Endothelial cell of umbilical vein (primary cell): ENCODE measurements around the gene PTK6. TPM values are rescaled to one million over a fixed set of nuclear protein-coding genes. Genes with fewer than 3 reads are reported as not detected.

Experiments
- BruUV-seq: library from RNA; stranded (reverse); fragments of 400-500 nt; replicated peaks from 2 replicates; lab custom pipeline; 2021; lab: Mats Ljungman, UMichigan
- CTCF ChIA-PET: fragments of 300-600, 350-600 bp; sonication (Branson Sonifier 250); formaldehyde crosslinking; loops from one replicate; lab custom pipeline; 2021; ENCODE audit warnings: antibody characterized with exemption, inconsistent platforms; lab: Charles Lee
- POLR2A ChIA-PET: fragments of 300-600, 350-600 bp; sonication (Branson Sonifier 250); formaldehyde crosslinking; loops from one replicate; lab custom pipeline; 2021; ENCODE audit warnings: antibody characterized with exemption, inconsistent platforms; lab: Charles Lee
- DNase-seq: peaks from one replicate; pipeline ENCODE4 v3.0.0-alpha.2; 2011; ENCODE audit warnings: low read depth, low spot score
- FAIRE-seq: peaks from 2 replicates; lab custom pipeline; 2011; peaks lifted over from hg19 to GRCh38; lab: Jason Lieb, UNC
- H2AFZ ChIP-seq: 2 replicates; pipeline ENCODE4 v1.6.0; 2012; ENCODE audit warnings: low read depth, low read length, control low read depth, inconsistent platforms
- H3K27ac ChIP-seq: 2 replicates; pipeline ENCODE4 v1.5.1; 2011; ENCODE audit warnings: low read depth, mild to moderate bottlenecking, control low read depth, low read length, moderate library complexity; ENCODE audit not compliant: insufficient read depth
- H3K27me3 ChIP-seq, 2 experiments: 2 replicates each; pipeline versions ENCODE4 v1.6.0 to v1.6.1; 2011; ENCODE audit warnings: low read length in 2 of 2, mixed read lengths in 1 of 2; ENCODE audit not compliant: control insufficient read depth in 2 of 2, insufficient read depth in 2 of 2
- H3K36me3 ChIP-seq, 2 experiments: 2 replicates in 1 of 2; 3 replicates in 1 of 2; pipeline ENCODE4 v1.5.1; 2011; ENCODE audit warnings: low read length in 2 of 2, mild to moderate bottlenecking in 1 of 2, moderate library complexity in 1 of 2; ENCODE audit not compliant: control insufficient read depth in 2 of 2, insufficient read depth in 2 of 2; ENCODE audit errors: extremely low read depth in 1 of 2
- H3K4me1 ChIP-seq: 3 replicates; pipeline ENCODE4 v1.5.1; 2011; ENCODE audit warnings: mild to moderate bottlenecking, low read length; ENCODE audit not compliant: control insufficient read depth, insufficient read depth; ENCODE audit errors: extremely low read depth
- H3K4me2 ChIP-seq: 2 replicates; pipeline ENCODE4 v1.6.1; 2011; ENCODE audit warnings: low read length, control low read depth, mixed read lengths; ENCODE audit not compliant: insufficient read depth
- H3K4me3 ChIP-seq, 3 experiments: fragments of 200-600 bp in 1 of 3; sonication (generic), shearing (Covaris generic) in 1 of 3; replicated peaks in 1 of 3; 2 replicates each; pipeline ENCODE4 v1.5.1; 2011 to 2016; ENCODE audit warnings: control low read depth in 3 of 3, low read length in 3 of 3, mild to moderate bottlenecking in 2 of 3, inconsistent platforms in 1 of 3, low read depth in 1 of 3, moderate library complexity in 1 of 3; ENCODE audit not compliant: insufficient read depth in 1 of 3
- H3K79me2 ChIP-seq: 2 replicates; pipeline ENCODE4 v1.6.0; 2012; ENCODE audit warnings: low read length, inconsistent platforms; ENCODE audit not compliant: control insufficient read depth, insufficient read depth
- H3K9ac ChIP-seq: replicated peaks from 2 replicates; pipeline ENCODE3; 2011; ENCODE audit warnings: low read length, control low read depth; ENCODE audit not compliant: insufficient read depth; ENCODE audit errors: extremely low read depth
- H3K9me1 ChIP-seq: replicated peaks from 3 replicates; pipeline ENCODE4 v1.6.0; 2011; ENCODE audit warnings: mild to moderate bottlenecking, low read length; ENCODE audit not compliant: control insufficient read depth, insufficient read depth; ENCODE audit errors: extremely low read depth
- H3K9me3 ChIP-seq: replicated peaks from 2 replicates; pipeline ENCODE4 v1.5.1; 2012; ENCODE audit warnings: low read length, inconsistent platforms; ENCODE audit not compliant: control insufficient read depth, insufficient read depth
- H4K20me1 ChIP-seq: replicated peaks from 2 replicates; pipeline ENCODE3; 2011; ENCODE audit warnings: mild to moderate bottlenecking, low read length; ENCODE audit not compliant: control insufficient read depth, insufficient read depth; ENCODE audit errors: extremely low read depth
- CTCF ChIP-seq, 2 donors: IDR thresholded peaks; 1 replicate in 1 of 2; 2 replicates in 1 of 2; pipeline ENCODE4 v1.5.1; 2011; ENCODE audit warnings: low read length in 2 of 2, mild to moderate bottlenecking in 2 of 2, moderate library complexity in 2 of 2, control low read depth in 1 of 2, inconsistent platforms in 1 of 2, low read depth in 1 of 2; ENCODE audit not compliant: insufficient read depth in 1 of 2; ENCODE audit errors: extremely low read depth in 1 of 2
- EZH2 ChIP-seq: IDR thresholded peaks from 2 replicates; pipeline ENCODE4 v1.6.1; 2012; ENCODE audit warnings: borderline replicate concordance, low read depth, mild to moderate bottlenecking, moderate library complexity, low read length, inconsistent platforms; ENCODE audit not compliant: severe bottlenecking
- FOS ChIP-seq: IDR thresholded peaks from 2 replicates; pipeline ENCODE4 v1.6.1; 2011; ENCODE audit warnings: mild to moderate bottlenecking, low read length, moderate library complexity, borderline replicate concordance; ENCODE audit not compliant: insufficient read depth
- JUN ChIP-seq: IDR thresholded peaks from 2 replicates; pipeline ENCODE4 v1.6.1; 2011; ENCODE audit warnings: borderline replicate concordance, low read depth; ENCODE audit not compliant: insufficient read length, insufficient read depth
- POLR2A ChIP-seq: IDR thresholded peaks from 2 replicates; pipeline ENCODE4 v1.6.1; 2012; ENCODE audit warnings: low read depth, mild to moderate bottlenecking, control low read depth, low read length
- dilution Hi-C: fragments of 300-500 bp; cut with MboI; formaldehyde crosslinking; loops from one replicate; pipeline ENCODE4 v1.15.0; 2019; ENCODE audit warnings: low sequenced_read_pairs; ENCODE audit not compliant: extremely low pct_ligation_motif_present
- intact Hi-C: fragments of 100-400 bp; cut with micrococcal nuclease; formaldehyde crosslinking; loops from one replicate; pipeline ENCODE4 v1.10.0; 2022
- polyA plus RNA-seq, 4 experiments: library from polyadenylated mRNA; depleted of rRNA in 3 of 4; stranded (reverse) in 3 of 4; unstranded in 1 of 4; fragments of >200 nt; gene quantifications; 2 replicates each; pipeline versions ENCODE4 v1.2.1 to v1.2.3, GENCODE V29; 2011 to 2012; ENCODE audit warnings: missing spikeins in 1 of 4
- total RNA-seq: library from RNA; stranded (reverse); gene quantifications from 2 replicates; pipeline ENCODE4 v1.2.3, GENCODE V29; 2021

Gene PTK6
- total and polyA plus RNA-seq, 2 donors (not counting 3 experiments of a cell fraction or from before 2014, with no cell fraction given), result 0.18 TPM; not detected in 1

- no peak overlapping the region for H3K4me2 ChIP-seq
- H2AFZ ChIP-seq, result no peak overlapping the region
- no peaks in the 10 kb centered on the region for H3K79me2 ChIP-seq
- H3K27ac ChIP-seq, result no peak overlapping the region
- H3K27me3 ChIP-seq, result no peaks in the 10 kb centered on the region
- no TSS peak for BruUV-seq
- no peaks in the 10 kb centered on the region for H3K9me3 ChIP-seq
- FAIRE-seq, result no peak
- intact Hi-C loops (no loop called here), dilution Hi-C loops (no loop called here)
- H4K20me1 ChIP-seq, result no peaks in the 10 kb centered on the region
- H3K9ac ChIP-seq, result no peak overlapping the region
- POLR2A ChIA-PET, result no interaction called here
- H3K4me1 ChIP-seq, result no peaks in the 10 kb centered on the region
- H3K36me3 ChIP-seq, result peaks cover 0 to 6% of the 10 kb centered on the region in 2 experiments
- no peak for TF ChIP-seq JUN
- TF ChIP-seq FOS, result no peak
- no peak for TF ChIP-seq POLR2A
- TF ChIP-seq EZH2, result no peak
- no peak for TF ChIP-seq CTCF (IDR thresholded peaks at IDR 0.05; ENCODE audit: extremely low read depth in 1 of 2, insufficient read depth in 1 of 2, low read depth in 1 of 2, low read length in 2 of 2)
- no peaks in the 10 kb centered on the region for H3K9me1 ChIP-seq
- no peak overlapping the region for H3K4me3 ChIP-seq
- DNase-seq, result no peak
- CTCF ChIA-PET, result interaction anchor here (0.9 kb wide), 1 partner anchor 22 kb away, joined by 3 read pairs; no protein-coding TSS in a partner anchor
Observed at GRCh38 chr20:63566395-63567135, 29.4 kb upstream of the PTK6 start.
